Activated naive CD8-positive, alpha-beta T cell treated with anti-CD3 and anti-CD28 coated beads, Interleukin-2, amount 50 U/mL, for 24 hours (primary cell): ENCODE data around the gene SHC2.
"Not testable (repeated sequence)": the region's sequence is repeated elsewhere in the genome, so short reads cannot be mapped to it uniquely, and the experiment has no call there.

Experiments
- ATAC-seq: fragments of 150-1000 bp; cut with Tn5 transposase; one replicate; pipeline ENCODE4 v1.10.0; 2021
- DNase-seq: peaks from one replicate; pipeline ENCODE4 v3.0.0; 2021
- H3K27ac Mint-ChIP-seq: one replicate; pipeline ENCODE4 v1.8.0; 2021; ENCODE audit warnings: mild to moderate bottlenecking, mixed read lengths
- H3K27me3 Mint-ChIP-seq: one replicate; pipeline ENCODE4 v1.8.0; 2021; ENCODE audit warnings: mixed read lengths
- H3K36me3 Mint-ChIP-seq: one replicate; pipeline ENCODE4 v1.8.0; 2021; ENCODE audit warnings: low read depth, mixed read lengths
- H3K4me1 Mint-ChIP-seq: one replicate; pipeline ENCODE4 v1.8.0; 2021; ENCODE audit warnings: mixed read lengths
- H3K4me3 Mint-ChIP-seq: one replicate; pipeline ENCODE4 v1.8.0; 2021; ENCODE audit warnings: mild to moderate bottlenecking, moderate library complexity, mixed read lengths
- H3K9me3 Mint-ChIP-seq: one replicate; pipeline ENCODE4 v1.8.0; 2021; ENCODE audit warnings: mixed read lengths

The SHC2 gene

DNA sequence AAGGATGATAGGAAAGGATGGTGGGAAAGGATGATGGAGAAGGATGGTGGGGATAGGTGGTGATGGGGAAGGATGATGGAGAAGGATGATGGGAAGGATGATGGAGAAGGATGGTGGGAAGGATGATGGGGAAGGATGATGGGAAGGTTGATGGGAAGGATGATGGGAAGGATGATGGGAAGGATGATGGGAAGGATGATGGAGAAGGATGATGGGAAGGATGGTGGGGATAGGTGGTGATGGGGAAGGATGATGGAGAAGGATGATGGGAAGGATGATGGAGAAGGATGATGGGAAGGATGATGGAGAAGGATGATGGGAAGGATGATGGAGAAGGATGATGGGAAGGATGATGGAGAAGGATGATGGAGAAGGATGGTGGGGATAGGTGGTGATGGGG is 67.3 kb downstream of the SHC2 start:
- Mint-ChIP-seq H3K27ac (peak overlapping the region; percentile 62), H3K4me3 (peak overlapping the region; percentile 29), H3K4me1 (peaks cover 13% of the 10 kb centered on the region), H3K9me3 (peaks cover 13% of the 10 kb centered on the region)
- not testable (repeated sequence) for ATAC-seq, H3K36me3 Mint-ChIP-seq, DNase-seq, H3K27me3 Mint-ChIP-seq

DNA sequence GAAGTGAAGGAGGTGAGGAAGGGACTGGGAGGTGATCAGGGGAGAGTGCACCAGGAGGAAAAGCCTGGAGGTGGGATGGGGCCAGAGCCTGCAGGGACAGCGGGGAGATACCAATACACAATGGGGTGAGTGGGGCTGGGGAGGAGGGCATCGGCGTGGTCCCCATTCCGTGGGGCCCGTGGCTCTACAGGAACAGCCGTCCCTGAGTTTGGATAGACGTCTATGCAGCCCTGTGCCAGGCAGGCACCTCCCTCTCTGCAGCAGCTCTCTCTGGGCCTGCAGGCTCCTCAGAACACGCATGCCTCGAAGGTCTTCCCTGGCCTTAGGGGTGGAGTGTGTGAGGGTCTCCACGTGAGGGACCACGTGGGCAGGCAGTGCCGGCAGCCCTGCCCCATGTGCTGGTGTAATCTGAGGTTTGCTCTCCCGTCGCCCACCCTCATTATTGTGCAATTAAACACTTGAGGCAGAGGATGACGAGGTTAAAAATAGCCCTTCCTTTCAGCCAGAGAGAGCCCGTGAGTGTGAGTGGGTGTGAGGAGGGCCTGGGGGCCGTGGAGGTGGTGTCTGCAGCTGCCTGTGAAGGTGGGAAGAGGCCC is 68.4 kb downstream of the SHC2 start:
- Mint-ChIP-seq H3K4me1 (peaks cover 13% of the 10 kb centered on the region), H3K36me3 (peaks cover 4% of the 10 kb centered on the region), H3K27ac (no peak overlapping the region), H3K9me3 (peaks cover 13% of the 10 kb centered on the region), H3K4me3 (no peak overlapping the region), H3K27me3 (peaks cover 15% of the 10 kb centered on the region)
- ATAC-seq: no peak
- DNase-seq: no peak

DNA sequence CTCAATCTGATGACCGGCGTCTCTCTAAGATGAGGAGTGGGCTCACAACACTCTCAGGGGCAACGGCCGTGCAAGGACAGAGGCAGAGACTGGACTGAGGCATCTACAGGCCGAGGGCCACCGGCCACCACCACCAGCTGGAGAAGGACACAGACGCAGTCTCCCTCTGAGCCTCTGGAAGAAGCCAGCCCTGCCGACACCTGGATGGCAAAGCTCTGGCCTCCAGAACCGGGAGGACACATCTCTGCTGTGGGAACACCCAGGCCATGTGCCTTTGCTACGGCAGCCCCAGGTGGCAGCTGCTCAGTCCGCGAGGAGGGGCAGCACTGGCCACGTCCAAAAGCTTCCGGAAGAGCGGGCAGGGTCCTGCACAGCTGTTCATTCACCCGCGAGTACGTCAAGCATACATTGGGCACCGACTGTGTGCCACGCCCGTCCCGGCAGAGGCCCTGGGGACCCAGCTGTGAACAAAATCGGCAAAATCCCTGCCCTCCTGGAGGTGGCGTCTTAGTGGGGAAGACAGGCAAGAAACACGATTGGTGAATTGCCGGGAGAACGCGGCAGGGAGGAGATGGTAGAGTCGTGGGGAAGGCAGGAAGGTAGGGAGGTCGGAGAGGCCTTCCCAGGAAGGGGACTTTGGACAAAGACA is 69.0 kb downstream of the SHC2 start:
- Mint-ChIP-seq H3K9me3 (peaks cover 13% of the 10 kb centered on the region), H3K36me3 (peaks cover 4% of the 10 kb centered on the region), H3K27ac (no peak overlapping the region), H3K4me3 (no peak overlapping the region), H3K27me3 (peaks cover 16% of the 10 kb centered on the region), H3K4me1 (peaks cover 13% of the 10 kb centered on the region)
- DNase-seq (no peak), ATAC-seq (no peak)

DNA sequence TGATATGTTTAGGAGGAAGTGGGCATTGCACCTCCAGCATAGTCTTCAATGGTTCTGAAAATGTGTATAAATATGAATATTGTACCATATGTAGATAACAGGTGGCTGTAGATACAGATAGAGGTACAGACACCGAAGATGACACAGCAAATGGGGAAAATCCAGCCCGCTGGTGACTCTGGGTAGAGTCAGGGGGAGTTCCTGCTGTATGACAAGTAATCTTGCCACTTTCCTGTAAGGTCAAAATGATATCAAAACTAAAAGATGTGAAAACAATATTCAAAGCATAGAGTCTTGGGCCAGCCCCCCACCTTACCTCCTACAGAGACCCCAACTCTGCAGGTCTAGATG is 69.7 kb downstream of the SHC2 start:
- H3K9me3 Mint-ChIP-seq: peaks cover 13% of the 10 kb centered on the region
- peak; percentile 59 for ATAC-seq

DNA sequence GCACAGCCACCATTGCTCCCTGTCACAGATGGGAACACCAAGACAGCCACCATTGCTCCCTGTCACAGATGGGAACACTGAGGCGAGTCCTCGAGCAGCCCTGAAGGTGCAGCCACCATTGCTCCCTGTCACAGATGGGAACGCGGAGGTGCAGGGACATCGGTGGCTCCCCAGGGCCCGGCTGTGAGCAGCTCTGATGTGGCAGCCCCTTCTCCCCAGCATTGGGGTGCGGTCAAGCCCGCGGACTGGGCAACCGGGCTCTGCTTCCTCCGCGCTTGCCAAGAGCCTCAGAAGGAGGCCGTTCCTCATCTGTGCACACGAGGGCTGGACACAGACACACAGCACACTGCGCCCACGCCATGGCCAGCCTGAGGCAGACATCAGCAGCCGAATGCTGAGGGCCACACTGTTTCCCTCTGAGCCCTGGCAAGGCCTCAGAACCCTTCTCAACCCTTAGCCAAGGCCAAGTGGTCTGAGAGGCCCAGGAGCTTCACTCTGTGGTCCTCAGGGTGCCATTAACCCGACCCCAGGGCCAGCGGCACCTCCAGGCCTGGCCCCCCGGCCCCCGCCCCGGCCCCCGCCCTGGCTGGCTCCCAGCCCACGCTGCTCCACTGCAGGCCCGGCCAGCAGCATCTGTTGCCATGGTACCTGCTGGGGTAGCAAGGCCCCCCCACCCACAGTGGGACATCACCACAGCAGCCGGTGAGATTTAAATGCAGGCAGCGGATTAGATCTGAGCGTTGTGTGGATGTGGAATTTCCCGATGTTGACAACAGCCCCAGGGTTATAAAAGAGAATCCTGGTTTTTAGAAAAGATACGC is 70.2 kb downstream of the SHC2 start:
- ATAC-seq: no peak
- Mint-ChIP-seq H3K36me3 (peaks cover 2% of the 10 kb centered on the region), H3K9me3 (peaks cover 9% of the 10 kb centered on the region), H3K4me1 (peaks cover 13% of the 10 kb centered on the region), H3K27ac (no peak overlapping the region), H3K4me3 (no peak overlapping the region), H3K27me3 (peaks cover 28% of the 10 kb centered on the region)
- DNase-seq: no peak

More for the DNA sequence above, 69.7 kb downstream of the SHC2 start:
- Mint-ChIP-seq H3K4me1 (peaks cover 13% of the 10 kb centered on the region), H3K27me3 (peaks cover 22% of the 10 kb centered on the region), H3K4me3 (no peak overlapping the region), H3K36me3 (peaks cover 4% of the 10 kb centered on the region), H3K27ac (no peak overlapping the region)
- no peak for DNase-seq

DNA sequence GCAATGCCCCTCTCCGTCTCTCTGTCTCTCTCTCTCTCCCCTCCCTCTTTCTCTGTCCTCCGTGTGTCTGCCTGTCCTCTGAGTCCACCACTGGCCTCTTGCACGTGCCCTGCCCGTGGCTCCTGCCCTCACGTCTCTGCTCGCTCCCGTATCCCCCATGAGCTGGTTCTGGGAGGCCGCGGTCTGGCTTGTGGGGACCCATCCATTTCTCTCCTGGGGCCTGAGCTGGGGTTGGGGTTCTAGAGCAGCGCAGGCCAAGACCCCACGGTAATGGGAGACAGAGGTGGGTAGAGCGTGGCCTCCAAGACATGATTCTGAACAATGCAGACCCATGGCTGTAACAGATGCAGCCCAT is 70.9 kb downstream of the SHC2 start:
- DNase-seq (no peak), ATAC-seq (no peak)
- Mint-ChIP-seq H3K4me1 (peaks cover 13% of the 10 kb centered on the region), H3K27ac (no peak overlapping the region), H3K9me3 (peaks cover 8% of the 10 kb centered on the region), H3K4me3 (no peak overlapping the region), H3K27me3 (peaks cover 33% of the 10 kb centered on the region), H3K36me3 (peaks cover 2% of the 10 kb centered on the region)

DNA sequence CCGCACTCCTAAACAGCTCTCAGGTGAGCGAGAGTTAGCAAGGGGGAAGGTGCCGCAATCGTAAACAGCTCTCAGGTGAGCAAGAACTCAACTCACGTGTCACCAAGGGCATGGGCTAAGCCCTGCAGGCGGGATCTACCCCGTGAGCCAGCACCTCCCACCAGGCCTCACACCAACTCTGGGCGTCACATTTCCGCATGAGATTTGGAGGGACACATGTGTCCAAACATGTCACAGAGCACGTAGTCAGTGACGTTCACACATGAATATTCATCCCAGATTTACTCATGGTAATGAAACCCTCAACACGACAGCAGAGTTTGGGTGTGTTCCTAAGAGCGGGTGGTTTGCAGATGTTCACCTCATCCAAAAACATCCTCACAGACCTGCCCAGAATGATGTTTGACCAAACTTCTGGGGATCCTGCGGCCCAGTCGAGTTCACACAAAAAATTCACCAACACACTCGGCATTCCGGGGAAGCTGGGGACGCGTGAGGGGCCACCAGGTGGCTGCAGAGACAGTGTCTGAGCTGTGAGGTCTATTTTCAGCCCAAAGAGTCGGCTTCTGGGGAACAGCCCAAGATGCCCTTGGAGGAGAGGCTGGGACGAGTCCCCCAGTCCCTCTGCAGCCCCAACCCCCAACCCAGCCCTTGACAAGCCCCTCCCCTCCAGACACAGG is 71.4 kb downstream of the SHC2 start:
- Mint-ChIP-seq H3K27me3 (peaks cover 36% of the 10 kb centered on the region), H3K4me3 (no peak overlapping the region), H3K9me3 (peaks cover 8% of the 10 kb centered on the region), H3K27ac (no peak overlapping the region), H3K36me3 (peaks cover 2% of the 10 kb centered on the region), H3K4me1 (peaks cover 16% of the 10 kb centered on the region)
- ATAC-seq: no peak
- DNase-seq: no peak

DNA sequence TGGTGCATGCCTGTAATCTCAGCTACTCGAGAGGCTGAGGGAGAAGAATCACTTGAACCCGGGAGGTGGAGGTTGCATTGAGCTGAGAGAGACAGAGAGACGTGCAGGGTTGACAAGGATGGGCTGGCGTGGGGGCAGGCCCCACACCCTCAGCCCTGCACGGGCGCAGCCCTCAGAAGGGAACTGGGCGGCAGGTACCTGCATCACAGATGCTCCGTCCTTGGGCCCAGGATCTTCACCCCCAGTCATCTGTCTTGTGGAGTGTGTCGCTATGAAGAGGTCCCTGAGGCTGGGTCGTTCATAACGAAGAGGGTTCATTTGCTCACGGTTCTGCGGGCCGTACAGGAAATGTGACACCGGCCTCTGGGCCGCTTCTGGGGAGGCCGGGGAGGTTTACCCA is 72.1 kb downstream of the SHC2 start:
- Mint-ChIP-seq H3K4me1 (peaks cover 23% of the 10 kb centered on the region), H3K27me3 (peaks cover 42% of the 10 kb centered on the region), H3K9me3 (peaks cover 8% of the 10 kb centered on the region), H3K27ac (no peak overlapping the region), H3K36me3 (no peaks in the 10 kb centered on the region), H3K4me3 (no peak overlapping the region)
- DNase-seq (no peak), ATAC-seq (no peak)

DNA sequence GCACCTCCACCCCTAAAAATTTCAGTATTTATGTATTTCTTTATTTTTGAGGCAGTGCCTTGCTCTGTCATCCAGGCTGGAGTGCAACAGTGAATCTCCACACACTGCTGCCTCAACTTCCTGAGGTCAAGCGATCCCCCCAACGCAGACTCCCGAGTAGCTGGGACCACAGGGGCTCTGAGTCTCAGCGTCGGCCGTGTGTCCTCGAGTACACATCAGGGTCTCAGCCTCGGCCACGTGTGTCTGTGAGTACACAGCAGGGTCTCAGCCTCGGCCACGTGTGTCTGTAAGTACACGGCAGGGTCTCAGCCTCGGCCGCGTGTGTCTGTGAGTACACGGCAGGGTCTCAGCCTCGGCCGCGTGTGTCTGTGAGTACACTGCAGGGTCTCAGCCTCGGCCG is 73.1 kb downstream of the SHC2 start:
- Mint-ChIP-seq H3K4me1 (peaks cover 28% of the 10 kb centered on the region), H3K36me3 (no peaks in the 10 kb centered on the region), H3K9me3 (peaks cover 1% of the 10 kb centered on the region), H3K27me3 (peaks cover 45% of the 10 kb centered on the region), H3K4me3 (no peak overlapping the region), H3K27ac (no peak overlapping the region)
- ATAC-seq (no peak), DNase-seq (no peak)

DNA sequence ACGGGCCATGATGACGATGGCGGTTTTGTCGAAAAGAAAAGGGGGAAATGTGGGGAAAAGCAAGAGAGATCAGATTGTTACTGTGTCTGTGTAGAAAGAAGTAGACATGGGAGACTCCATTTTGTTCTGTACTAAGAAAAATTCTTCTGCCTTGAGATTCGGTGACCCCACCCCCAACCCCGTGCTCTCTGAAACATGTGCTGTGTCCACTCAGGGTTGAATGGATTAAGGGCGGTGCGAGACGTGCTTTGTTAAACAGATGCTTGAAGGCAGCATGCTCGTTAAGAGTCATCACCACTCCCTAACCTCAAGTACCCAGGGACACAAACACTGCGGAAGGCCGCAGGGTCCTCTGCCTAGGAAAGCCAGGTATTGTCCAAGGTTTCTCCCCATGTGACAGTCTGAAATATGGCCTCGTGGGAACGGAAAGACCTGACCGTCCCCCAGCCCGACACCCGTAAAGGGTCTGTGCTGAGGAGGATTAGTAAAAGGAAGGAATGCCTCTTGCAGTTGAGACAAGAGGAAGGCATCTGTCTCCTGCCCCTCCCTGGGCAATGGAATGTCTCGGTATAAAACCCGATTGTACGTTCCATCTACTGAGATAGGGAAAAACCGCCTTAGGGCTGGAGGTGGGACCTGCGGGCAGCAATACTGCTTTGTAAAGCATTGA is 74.1 kb downstream of the SHC2 start:
- not testable (repeated sequence) for ATAC-seq, DNase-seq, H3K27ac Mint-ChIP-seq, H3K9me3 Mint-ChIP-seq, H3K4me3 Mint-ChIP-seq, H3K36me3 Mint-ChIP-seq
- Mint-ChIP-seq H3K27me3 (peaks cover 49% of the 10 kb centered on the region), H3K4me1 (peaks cover 31% of the 10 kb centered on the region)

DNA sequence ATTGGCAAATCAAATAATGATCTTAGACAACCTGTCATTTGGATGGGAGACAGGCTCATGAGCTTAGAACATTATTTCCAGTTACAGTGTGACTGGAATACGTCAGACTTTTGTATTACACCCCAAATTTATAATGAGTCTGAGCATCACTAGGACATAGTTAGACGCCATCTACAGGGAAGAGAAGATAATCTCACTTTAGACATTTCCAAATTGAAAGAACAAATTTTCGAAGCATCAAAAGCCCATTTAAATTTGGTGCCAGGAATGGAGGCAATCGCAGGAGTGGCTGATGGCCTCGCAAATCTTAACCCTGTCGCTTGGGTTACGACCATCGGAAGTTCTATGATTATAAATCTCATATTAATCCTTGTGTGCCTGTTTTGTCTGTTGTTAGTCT is 74.6 kb downstream of the SHC2 start:
- not testable (repeated sequence) for H3K9me3 Mint-ChIP-seq, ATAC-seq, H3K4me3 Mint-ChIP-seq, H3K36me3 Mint-ChIP-seq, DNase-seq, H3K27ac Mint-ChIP-seq
- H3K27me3 Mint-ChIP-seq: peaks cover 49% of the 10 kb centered on the region
- peaks cover 27% of the 10 kb centered on the region for H3K4me1 Mint-ChIP-seq

DNA sequence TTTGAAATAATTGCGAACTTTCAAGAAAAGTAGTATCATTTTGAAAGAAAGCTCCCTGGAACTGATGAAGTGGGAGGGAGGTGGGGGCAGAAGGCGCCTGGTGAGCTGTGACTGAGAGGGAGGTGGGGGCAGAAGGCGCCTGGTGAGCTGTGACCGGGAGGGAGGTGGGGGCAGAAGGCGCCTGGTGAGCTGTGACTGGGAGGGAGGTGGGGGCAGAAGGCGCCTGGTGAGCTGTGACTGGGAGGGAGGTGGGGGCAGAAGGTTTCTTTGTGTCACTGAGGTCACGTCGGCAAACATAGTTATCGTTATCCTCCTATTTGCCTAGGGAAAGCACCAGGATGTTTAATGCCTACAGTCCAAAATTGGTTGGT is 76.0 kb downstream of the SHC2 start:
- Mint-ChIP-seq H3K4me1 (peaks cover 24% of the 10 kb centered on the region), H3K27me3 (peaks cover 49% of the 10 kb centered on the region), H3K36me3 (no peaks in the 10 kb centered on the region), H3K4me3 (no peak overlapping the region), H3K27ac (no peak overlapping the region), H3K9me3 (no peaks in the 10 kb centered on the region)
- DNase-seq (no peak), ATAC-seq (no peak)

DNA sequence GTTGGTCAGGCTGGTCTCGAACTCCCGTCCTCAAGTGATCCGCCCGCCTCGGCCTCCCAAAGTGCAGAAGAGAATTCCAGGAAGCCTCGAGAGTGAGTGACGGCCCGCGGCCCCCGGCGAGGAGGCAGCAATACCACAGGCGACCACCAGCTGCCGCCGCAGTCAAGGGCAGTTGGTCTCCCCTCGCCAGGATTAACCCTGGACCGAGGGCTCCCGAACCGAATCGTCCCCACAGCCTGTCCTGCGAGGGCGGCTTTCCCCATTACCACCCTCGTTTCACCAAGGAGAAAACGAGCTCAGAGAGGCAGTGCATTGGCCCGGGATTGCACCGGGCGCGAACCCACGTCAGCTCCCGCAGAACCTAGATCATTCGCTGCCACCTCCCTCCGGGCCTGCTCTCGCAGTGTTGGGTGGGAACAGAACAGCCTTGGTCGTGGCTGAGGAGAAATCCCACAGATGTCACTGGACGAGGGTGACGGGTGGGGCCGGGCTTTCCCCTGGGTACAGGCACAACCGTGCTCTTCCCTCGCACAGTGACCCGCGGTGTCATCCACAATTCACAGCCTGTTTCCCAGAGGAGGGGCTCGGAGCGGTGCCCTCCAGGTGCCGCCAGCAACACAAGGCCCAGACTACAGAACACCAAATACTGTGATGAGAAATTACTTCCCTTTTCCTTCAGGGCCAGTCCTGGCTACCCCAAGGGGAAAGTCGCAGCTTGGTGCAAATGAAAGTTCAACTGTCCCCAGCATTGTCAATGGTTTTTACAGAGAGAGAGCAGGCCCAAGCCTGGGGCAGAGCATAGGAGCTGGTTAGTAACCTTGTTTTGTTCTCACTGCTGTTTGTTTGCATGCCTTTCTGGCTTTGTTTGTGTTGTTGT is 76.7 kb downstream of the SHC2 start:
- peak overlapping the region; percentile 73 for H3K27ac Mint-ChIP-seq
- no peaks in the 10 kb centered on the region for H3K9me3 Mint-ChIP-seq
- no peaks in the 10 kb centered on the region for H3K36me3 Mint-ChIP-seq
- ATAC-seq (no peak), DNase-seq (peak; percentile 35)
- peaks cover 24% of the 10 kb centered on the region for H3K4me1 Mint-ChIP-seq
- H3K27me3 Mint-ChIP-seq: peaks cover 49% of the 10 kb centered on the region
- peak overlapping the region; percentile 24 for H3K4me3 Mint-ChIP-seq

DNA sequence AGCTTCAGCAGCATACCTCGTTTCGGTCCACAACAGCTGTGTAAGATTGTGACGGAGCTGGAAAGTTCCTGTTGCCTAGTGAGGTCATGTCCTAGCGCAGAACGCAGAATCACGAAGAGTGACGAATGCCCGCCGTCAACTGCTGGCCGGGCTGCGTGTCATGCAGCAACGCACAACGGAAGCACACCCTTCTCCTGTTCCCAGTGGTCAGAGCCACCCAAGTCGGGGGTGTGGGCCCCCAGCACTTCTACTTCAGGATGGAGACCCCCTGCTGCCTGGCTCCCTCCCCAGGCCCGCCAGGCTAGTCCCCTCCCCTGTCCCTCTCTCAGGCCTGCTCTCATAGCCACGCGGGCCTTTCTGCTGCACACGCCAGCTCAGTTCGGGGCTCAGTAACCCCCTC is 77.8 kb downstream of the SHC2 start:
- Mint-ChIP-seq H3K4me1 (peaks cover 24% of the 10 kb centered on the region), H3K27me3 (peaks cover 41% of the 10 kb centered on the region), H3K27ac (peak overlapping the region; percentile 89), H3K4me3 (peak overlapping the region; percentile 62), H3K9me3 (no peaks in the 10 kb centered on the region), H3K36me3 (no peaks in the 10 kb centered on the region)
- DNase-seq (no peak), ATAC-seq (no peak)
